Activated naive CD8-positive, alpha-beta T cell treated with anti-CD3 and anti-CD28 coated beads for 36 hours (primary cell): ENCODE measurements around the gene AGAP3. TPM values are rescaled to one million over a fixed set of nuclear protein-coding genes. Genes with fewer than 3 reads are reported as not detected.
A peak's percentile ranks its signal among the peaks of the same experiment; 100 is the strongest.

Experiments
- DNase-seq: peaks from one replicate; pipeline ENCODE4 v3.0.0; 2021
- H3K27ac Mint-ChIP-seq: one replicate; pipeline ENCODE4 v1.8.0; 2022; ENCODE audit warnings: mild to moderate bottlenecking, moderate library complexity, mixed read lengths
- H3K27me3 Mint-ChIP-seq: one replicate; pipeline ENCODE4 v1.8.0; 2022; ENCODE audit warnings: mild to moderate bottlenecking, mixed read lengths
- H3K36me3 Mint-ChIP-seq: one replicate; pipeline ENCODE4 v1.8.0; 2021; ENCODE audit warnings: mild to moderate bottlenecking, mixed read lengths
- H3K4me1 Mint-ChIP-seq: one replicate; pipeline ENCODE4 v1.8.0; 2021; ENCODE audit warnings: mixed read lengths
- H3K4me3 Mint-ChIP-seq: one replicate; pipeline ENCODE4 v1.8.0; 2022; ENCODE audit warnings: mild to moderate bottlenecking, moderate library complexity, mixed read lengths
- H3K9me3 Mint-ChIP-seq: one replicate; pipeline ENCODE4 v1.8.0; 2022; ENCODE audit warnings: mixed read lengths
- total RNA-seq, 2 experiments: library from RNA; stranded (reverse); gene quantifications; one replicate each; pipeline ENCODE4 v1.2.3, GENCODE V29; 2021

The AGAP3 gene
- total RNA-seq, 2 experiments from 2014 or later = 24.8 to 25.3 TPM

- no peak overlapping the region for H3K4me3 Mint-ChIP-seq
- no peak overlapping the region for H3K27ac Mint-ChIP-seq
- peaks cover 21% of the 10 kb centered on the region for H3K4me1 Mint-ChIP-seq
- H3K36me3 Mint-ChIP-seq = peaks cover 10% of the 10 kb centered on the region
- no peaks in the 10 kb centered on the region for H3K27me3 Mint-ChIP-seq
- no peak for DNase-seq
- H3K9me3 Mint-ChIP-seq = no peaks in the 10 kb centered on the region
These were observed 23.7 kb upstream of the AGAP3 start for GRCh38 chr7:151062399-151063211.

GRCh38 chr7:151063212-151063561 lies 23.1 kb upstream of the AGAP3 start:
- H3K27ac Mint-ChIP-seq = no peak overlapping the region
- no peaks in the 10 kb centered on the region for H3K9me3 Mint-ChIP-seq
- peaks cover 21% of the 10 kb centered on the region for H3K4me1 Mint-ChIP-seq
- H3K27me3 Mint-ChIP-seq = no peaks in the 10 kb centered on the region
- peaks cover 10% of the 10 kb centered on the region for H3K36me3 Mint-ChIP-seq
- H3K4me3 Mint-ChIP-seq = no peak overlapping the region
- no peak for DNase-seq

GRCh38 chr7:151064454-151064853 lies 21.8 kb upstream of the AGAP3 start:
- Mint-ChIP-seq H3K9me3 (no peaks in the 10 kb centered on the region), H3K4me1 (peaks cover 12% of the 10 kb centered on the region), H3K4me3 (no peak overlapping the region), H3K27me3 (no peaks in the 10 kb centered on the region), H3K36me3 (peaks cover 10% of the 10 kb centered on the region), H3K27ac (no peak overlapping the region)
- DNase-seq = no peak

GRCh38 chr7:151064993-151065392 lies 21.3 kb upstream of the AGAP3 start:
- DNase-seq = no peak
- Mint-ChIP-seq H3K27ac (no peak overlapping the region), H3K36me3 (peaks cover 10% of the 10 kb centered on the region), H3K27me3 (no peaks in the 10 kb centered on the region), H3K9me3 (no peaks in the 10 kb centered on the region), H3K4me1 (peaks cover 12% of the 10 kb centered on the region), H3K4me3 (no peak overlapping the region)

GRCh38 chr7:151065516-151065915 lies 20.8 kb upstream of the AGAP3 start:
- no peak for DNase-seq
- Mint-ChIP-seq H3K9me3 (no peaks in the 10 kb centered on the region), H3K27me3 (no peaks in the 10 kb centered on the region), H3K4me3 (no peak overlapping the region), H3K4me1 (peaks cover 10% of the 10 kb centered on the region), H3K27ac (no peak overlapping the region), H3K36me3 (peaks cover 10% of the 10 kb centered on the region)

- Mint-ChIP-seq H3K36me3 (peaks cover 9% of the 10 kb centered on the region), H3K27me3 (no peaks in the 10 kb centered on the region), H3K9me3 (no peaks in the 10 kb centered on the region), H3K4me1 (peaks cover 4% of the 10 kb centered on the region), H3K27ac (no peak overlapping the region), H3K4me3 (no peak overlapping the region)
- DNase-seq = no peak
These were observed 19.9 kb upstream of the AGAP3 start for GRCh38 chr7:151066273-151066974.

GRCh38 chr7:151068069-151068773 lies 18.1 kb upstream of the AGAP3 start:
- Mint-ChIP-seq H3K9me3 (no peaks in the 10 kb centered on the region), H3K4me3 (no peak overlapping the region), H3K27me3 (no peaks in the 10 kb centered on the region), H3K4me1 (peaks cover 2% of the 10 kb centered on the region), H3K27ac (no peak overlapping the region), H3K36me3 (peaks cover 8% of the 10 kb centered on the region)
- no peak for DNase-seq

GRCh38 chr7:151069841-151070573 lies 16.3 kb upstream of the AGAP3 start:
- Mint-ChIP-seq H3K36me3 (no peaks in the 10 kb centered on the region), H3K4me3 (no peak overlapping the region), H3K27ac (no peak overlapping the region), H3K4me1 (no peaks in the 10 kb centered on the region), H3K27me3 (no peaks in the 10 kb centered on the region), H3K9me3 (no peaks in the 10 kb centered on the region)
- no peak for DNase-seq

GRCh38 chr7:151070574-151070960 lies 15.7 kb upstream of the AGAP3 start:
- H3K4me1 Mint-ChIP-seq = no peaks in the 10 kb centered on the region
- H3K4me3 Mint-ChIP-seq = no peak overlapping the region
- H3K9me3 Mint-ChIP-seq = no peaks in the 10 kb centered on the region
- H3K27me3 Mint-ChIP-seq = no peaks in the 10 kb centered on the region
- DNase-seq = no peak
- H3K27ac Mint-ChIP-seq = no peak overlapping the region
- H3K36me3 Mint-ChIP-seq = no peaks in the 10 kb centered on the region

GRCh38 chr7:151071032-151071866 lies 15.0 kb upstream of the AGAP3 start:
- no peaks in the 10 kb centered on the region for H3K9me3 Mint-ChIP-seq
- H3K4me1 Mint-ChIP-seq = no peaks in the 10 kb centered on the region
- H3K27me3 Mint-ChIP-seq = no peaks in the 10 kb centered on the region
- no peak overlapping the region for H3K27ac Mint-ChIP-seq
- DNase-seq = no peak
- no peak overlapping the region for H3K4me3 Mint-ChIP-seq
- peaks cover 4% of the 10 kb centered on the region for H3K36me3 Mint-ChIP-seq

GRCh38 chr7:151073990-151074389 lies 12.3 kb upstream of the AGAP3 start:
- Mint-ChIP-seq H3K4me3 (no peak overlapping the region), H3K36me3 (peaks cover 9% of the 10 kb centered on the region), H3K27me3 (no peaks in the 10 kb centered on the region), H3K4me1 (peaks cover 6% of the 10 kb centered on the region), H3K9me3 (no peaks in the 10 kb centered on the region), H3K27ac (no peak overlapping the region)
- no peak for DNase-seq

GRCh38 chr7:151074817-151075661 lies 11.2 kb upstream of the AGAP3 start:
- Mint-ChIP-seq H3K36me3 (peaks cover 15% of the 10 kb centered on the region), H3K27ac (no peak overlapping the region), H3K4me3 (no peak overlapping the region), H3K4me1 (peaks cover 11% of the 10 kb centered on the region), H3K9me3 (no peaks in the 10 kb centered on the region), H3K27me3 (no peaks in the 10 kb centered on the region)
- DNase-seq = no peak

GRCh38 chr7:151075662-151075971 lies 10.7 kb upstream of the AGAP3 start:
- no peaks in the 10 kb centered on the region for H3K9me3 Mint-ChIP-seq
- peak overlapping the region; percentile 47 for H3K4me3 Mint-ChIP-seq
- H3K27me3 Mint-ChIP-seq = no peaks in the 10 kb centered on the region
- peaks cover 11% of the 10 kb centered on the region for H3K4me1 Mint-ChIP-seq
- H3K36me3 Mint-ChIP-seq = peaks cover 15% of the 10 kb centered on the region
- no peak overlapping the region for H3K27ac Mint-ChIP-seq
- no peak for DNase-seq
